ENCODE results near the gene SLC17A9.

DNA sequence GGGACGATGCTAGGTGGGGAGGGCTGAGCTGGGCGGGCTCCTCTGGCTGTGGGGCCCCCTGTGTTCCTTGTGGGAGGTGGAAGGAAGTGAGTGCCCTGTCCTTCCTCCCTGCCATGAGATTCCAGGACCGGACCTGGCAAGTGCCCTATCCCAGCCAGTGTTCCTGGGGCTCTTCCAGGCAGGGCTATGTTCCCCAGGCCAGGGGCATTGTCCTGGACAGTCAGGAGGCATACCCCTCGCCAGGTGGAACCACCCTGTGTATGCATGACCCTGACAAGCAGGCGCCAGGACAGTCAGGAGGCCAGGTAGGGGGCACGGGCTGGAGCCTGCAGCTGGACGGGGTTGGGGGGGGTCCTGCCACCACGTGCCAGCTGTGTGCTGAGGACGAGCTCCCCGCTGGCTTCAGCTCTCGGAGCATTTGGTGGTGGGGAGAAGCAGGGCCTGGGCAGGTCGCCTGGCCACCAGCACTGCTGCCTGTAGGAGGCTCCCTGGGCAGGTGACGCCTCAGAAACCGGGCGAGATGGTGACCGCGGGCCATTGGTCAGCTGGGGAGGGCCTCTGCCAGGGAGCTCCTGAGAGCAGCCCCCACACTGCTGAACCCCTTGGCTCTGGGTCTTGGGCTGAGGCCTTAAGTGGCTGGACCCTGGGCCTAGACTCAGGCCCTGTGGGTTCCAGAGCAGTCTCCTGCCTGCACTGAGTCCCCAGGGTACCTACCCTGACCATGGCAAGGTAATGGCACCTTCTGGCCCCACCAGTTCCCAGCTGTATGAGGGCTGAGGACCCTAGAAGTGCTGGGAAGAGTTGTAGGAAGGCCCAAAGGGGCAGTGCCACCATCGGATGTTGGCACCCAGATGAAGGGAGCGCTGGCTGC lies 694 bp downstream of the SLC17A9 start:
- TF ChIP-seq, protein P1, sequence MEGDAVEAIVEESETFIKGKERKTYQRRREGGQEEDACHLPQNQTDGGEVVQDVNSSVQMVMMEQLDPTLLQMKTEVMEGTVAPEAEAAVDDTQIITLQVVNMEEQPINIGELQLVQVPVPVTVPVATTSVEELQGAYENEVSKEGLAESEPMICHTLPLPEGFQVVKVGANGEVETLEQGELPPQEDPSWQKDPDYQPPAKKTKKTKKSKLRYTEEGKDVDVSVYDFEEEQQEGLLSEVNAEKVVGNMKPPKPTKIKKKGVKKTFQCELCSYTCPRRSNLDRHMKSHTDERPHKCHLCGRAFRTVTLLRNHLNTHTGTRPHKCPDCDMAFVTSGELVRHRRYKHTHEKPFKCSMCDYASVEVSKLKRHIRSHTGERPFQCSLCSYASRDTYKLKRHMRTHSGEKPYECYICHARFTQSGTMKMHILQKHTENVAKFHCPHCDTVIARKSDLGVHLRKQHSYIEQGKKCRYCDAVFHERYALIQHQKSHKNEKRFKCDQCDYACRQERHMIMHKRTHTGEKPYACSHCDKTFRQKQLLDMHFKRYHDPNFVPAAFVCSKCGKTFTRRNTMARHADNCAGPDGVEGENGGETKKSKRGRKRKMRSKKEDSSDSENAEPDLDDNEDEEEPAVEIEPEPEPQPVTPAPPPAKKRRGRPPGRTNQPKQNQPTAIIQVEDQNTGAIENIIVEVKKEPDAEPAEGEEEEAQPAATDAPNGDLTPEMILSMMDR (conservative IDR thresholded peaks at IDR 0.05), result no peak
- TF ChIP-seq EZH2 (IDR thresholded peaks at IDR 0.05; ENCODE audit: low read depth), result no peak

All from PC-9 (cell line).